NCI-H510A (cell line): Measurements from ENCODE around the gene KIF16B.
A peak's percentile ranks its signal among the peaks of the same experiment; 100 is the strongest.
"Not testable (repeated sequence)": the region's sequence is repeated elsewhere in the genome, so short reads cannot be mapped to it uniquely, and the experiment has no call there.

Experiments
- DNase-seq: peaks from one replicate; lab custom pipeline; 2025; lab: John Stamatoyannopoulos, UW

KIF16B gene

GRCh38 chr20:16573001-16573965, at the start of gene KIF16B:
KIF16B (minus strand) TSS chr20:16573448; CDS start chr20:16573275, 173 bp downstream.
- peak; percentile 88 for DNase-seq

- DNase-seq = no peak
These were observed 49.3 kb upstream of the KIF16B start for GRCh38 chr20:16622501-16622900.

GRCh38 chr20:16621435-16622141, 48.3 kb upstream of the KIF16B start:
- no peak for DNase-seq

- DNase-seq = no peak
These were observed 47.7 kb upstream of the KIF16B start for GRCh38 chr20:16620961-16621360.

GRCh38 chr20:16619953-16620352, 46.7 kb upstream of the KIF16B start:
- no peak for DNase-seq

GRCh38 chr20:16617056-16617455, 43.8 kb upstream of the KIF16B start:
- DNase-seq = no peak

GRCh38 chr20:16616317-16616716, 43.1 kb upstream of the KIF16B start:
- DNase-seq = no peak

GRCh38 chr20:16615199-16615598, 42.0 kb upstream of the KIF16B start:
- no peak for DNase-seq

- no peak for DNase-seq
These were observed 40.7 kb upstream of the KIF16B start for GRCh38 chr20:16613954-16614353.

- DNase-seq = no peak
These were observed 39.5 kb upstream of the KIF16B start for GRCh38 chr20:16612706-16613105.

GRCh38 chr20:16611817-16612216, 38.6 kb upstream of the KIF16B start:
- DNase-seq = no peak

- DNase-seq = no peak
These were observed 35.8 kb upstream of the KIF16B start for GRCh38 chr20:16609066-16609465.

- no peak for DNase-seq
These were observed 35.0 kb upstream of the KIF16B start for GRCh38 chr20:16608277-16608650.

- no peak for DNase-seq
These were observed 34.4 kb upstream of the KIF16B start for GRCh38 chr20:16607364-16608276.

GRCh38 chr20:16606468-16607070, 33.3 kb upstream of the KIF16B start:
- DNase-seq = no peak

GRCh38 chr20:16601047-16601446, 27.8 kb upstream of the KIF16B start:
- DNase-seq = no peak

- no peak for DNase-seq
These were observed 26.0 kb upstream of the KIF16B start for GRCh38 chr20:16599257-16599656.

GRCh38 chr20:16596991-16597390, 23.7 kb upstream of the KIF16B start:
- no peak for DNase-seq

- DNase-seq = not testable (repeated sequence)
These were observed 23.2 kb upstream of the KIF16B start for GRCh38 chr20:16596404-16596803.

- no peak for DNase-seq
These were observed 22.1 kb upstream of the KIF16B start for GRCh38 chr20:16595376-16595775.

- DNase-seq = no peak
These were observed 16.9 kb upstream of the KIF16B start for GRCh38 chr20:16590041-16590633.
